ENCODE data around the gene MMP25.

MMP25 gene

GRCh38 chr16:3097266-3097665, 50.9 kb downstream of the MMP25 start:
- FAIRE-seq: no peak

DNA sequence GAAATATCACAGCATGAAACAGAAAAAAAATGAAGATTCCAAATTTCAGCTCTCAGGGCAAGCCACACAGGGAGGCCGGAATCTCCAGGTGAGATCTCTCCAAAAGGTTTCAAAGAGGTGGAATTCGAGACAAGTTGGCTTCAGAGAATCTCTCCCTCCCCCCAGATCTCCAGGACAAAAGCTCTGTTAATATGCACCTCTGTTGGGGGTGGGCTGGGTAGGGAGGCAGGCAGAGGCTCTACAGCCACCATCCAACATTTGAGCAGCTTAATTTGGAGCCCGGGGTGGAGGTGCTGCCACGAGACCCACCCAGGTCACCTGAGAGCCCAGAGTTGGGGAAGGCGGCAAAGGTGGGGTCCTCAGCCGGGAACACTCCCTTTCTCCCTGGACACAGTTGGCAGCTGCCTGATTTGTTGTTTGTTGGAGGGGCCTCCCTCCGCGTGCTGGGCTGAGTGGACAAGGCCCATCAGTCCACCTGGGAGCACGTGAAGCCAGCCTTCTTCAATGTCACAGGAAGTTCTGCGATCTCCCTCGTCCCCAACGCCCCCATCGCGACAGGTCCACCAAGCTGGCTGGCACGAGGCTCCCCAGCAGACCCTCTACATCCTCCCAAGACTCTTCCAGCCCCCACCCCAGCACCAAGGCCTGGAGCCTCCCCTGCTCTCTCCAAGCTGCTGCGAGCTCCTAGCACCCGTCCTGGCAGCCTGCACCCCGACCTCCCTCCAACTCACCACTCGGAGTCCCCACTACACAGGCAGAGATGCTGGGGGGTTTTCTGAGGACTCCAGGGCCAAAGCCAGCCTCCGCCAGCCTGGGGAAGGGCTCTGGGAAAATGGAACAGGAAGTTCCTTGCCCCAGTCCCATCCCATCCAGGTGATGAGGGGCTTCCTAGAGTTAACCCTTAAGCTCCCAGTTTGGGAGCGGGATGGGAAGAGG, 52.4 kb downstream of the MMP25 start, which contains the start of gene ZSCAN10:
TSS of gene ZSCAN10 (minus strand) at position 836 of the 936 bp plus-strand sequence. CDS start 6,357 bp downstream, outside the sequence.
- FAIRE-seq: no peak

DNA sequence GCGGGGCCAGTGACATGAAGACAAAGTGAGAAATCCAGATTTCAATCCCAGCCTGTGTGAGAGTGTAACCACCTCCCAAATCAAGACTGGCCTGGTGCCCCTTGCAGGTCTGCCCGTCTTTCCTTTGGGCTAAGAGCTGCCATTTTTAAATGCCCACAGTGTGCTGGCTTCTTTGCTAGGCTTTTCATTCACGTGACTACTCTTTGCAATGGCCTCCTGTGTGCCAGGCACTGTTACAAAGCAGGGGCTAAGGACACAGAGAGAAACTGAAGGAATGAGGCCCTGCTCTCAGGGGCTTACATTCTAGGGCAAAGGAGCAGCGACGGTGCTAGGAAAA, 53.0 kb downstream of the MMP25 start:
- FAIRE-seq: no peak

DNA sequence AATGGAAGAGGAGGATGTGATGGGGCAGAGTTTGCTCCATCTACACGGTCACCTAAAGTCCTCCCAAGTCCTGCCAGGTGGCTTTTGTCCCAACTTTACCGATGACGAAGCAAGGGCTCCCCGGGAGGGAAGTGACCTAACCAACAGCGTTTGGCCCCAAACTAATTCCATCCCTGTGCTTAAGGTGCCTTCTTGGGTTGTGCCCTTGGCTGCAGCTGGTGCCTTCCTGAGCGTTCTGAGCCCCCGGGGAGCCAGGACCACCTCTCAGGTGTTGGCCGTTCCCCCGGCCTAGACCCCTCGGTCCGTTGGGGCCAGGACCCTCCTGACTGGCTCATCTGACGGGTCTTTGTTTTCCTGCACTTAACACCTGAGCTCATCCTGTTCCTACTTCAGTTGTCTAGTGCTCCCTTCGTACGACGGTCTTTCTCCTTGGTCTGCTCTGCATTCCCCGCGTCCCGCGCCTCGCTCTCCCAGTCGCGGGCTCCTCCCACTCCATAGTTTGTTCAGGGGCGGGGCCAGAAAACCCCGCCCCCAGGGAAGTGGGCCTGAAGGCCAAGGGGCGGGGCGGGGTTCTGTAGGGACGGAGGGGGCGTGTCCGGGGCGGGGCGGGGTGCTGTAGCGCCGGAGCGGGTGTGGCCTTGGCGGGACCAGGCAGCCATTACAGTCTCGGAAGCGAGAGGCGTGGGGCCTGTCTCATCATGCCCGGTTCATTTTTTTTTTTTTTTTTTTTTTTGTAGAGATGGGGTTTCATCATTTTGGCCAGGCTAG, 53.6 kb downstream of the MMP25 start:
- no peak for FAIRE-seq

GRCh38 chr16:3101018-3101840, 54.9 kb downstream of the MMP25 start:
- FAIRE-seq: no peak

- FAIRE-seq: no peak
Measured at GRCh38 chr16:3101841-3102470, 55.6 kb downstream of the MMP25 start.

GRCh38 chr16:3106205-3106928, 60.0 kb downstream of the MMP25 start:
- FAIRE-seq: no peak
